K562 treated with DMSO at 1 percent for 24 hours (cell line): ENCODE results near the gene TNFRSF9. TPM values are rescaled to one million over a fixed set of nuclear protein-coding genes. Genes with fewer than 3 reads are reported as not detected.

Experiments
- total RNA-seq: library from RNA; unstranded; fragments of 300-600 nt; gene quantifications from 2 replicates; pipeline ENCODE4 v1.2.3, GENCODE V29; 2022; ENCODE audit warnings: low read depth; ENCODE audit not compliant: insufficient read depth

Gene TNFRSF9
- 7.9 and 9.5 TPM in 2 replicates for total RNA-seq

GRCh38 chr1:7940745-7941436 is at the start of gene TNFRSF9:
Gene TNFRSF9, minus strand, starts transcription at chr1:7940839. Its CDS starts 845 bp downstream, at chr1:7939994.

GRCh38 chr1:7961216-7962013 is 20.8 kb upstream of the TNFRSF9 start, which contains the start of gene PARK7:
Gene PARK7, plus strand, starts transcription at chr1:7961711. Its CDS starts 1,075 bp downstream, at chr1:7962786.

Other genes starting within 250 kb of the TNFRSF9 start
- 28.0 and 32.1 TPM in 2 replicates for gene VAMP3, start 169.5 kb downstream of the TNFRSF9 start, total RNA-seq
- 5.5 and 6.8 TPM in 2 replicates for gene PER3, start 156.5 kb downstream of the TNFRSF9 start, total RNA-seq
- gene UTS2, start 87.8 kb downstream of the TNFRSF9 start, total RNA-seq: not detected in 2 replicates
- 350 and 394 TPM in 2 replicates for gene PARK7, start 20.9 kb upstream of the TNFRSF9 start, total RNA-seq
- gene ERRFI1, start 85.5 kb upstream of the TNFRSF9 start, total RNA-seq: 3.9 and 5.4 TPM in 2 replicates